B cell (primary cell): Measurements from ENCODE around the gene PFDN1. TPM values are rescaled to one million over a fixed set of nuclear protein-coding genes. Genes with fewer than 3 reads are reported as not detected.

Experiments
- ATAC-seq: fragments of 200-7000 bp; cut with Tn5 transposase; one replicate; pipeline ENCODE4 v1.10.0; 2021; ENCODE audit warnings: low read depth, mild to moderate bottlenecking, moderate number of reproducible peaks, moderate library complexity
- CTCF ChIA-PET: fragments of 350-600 bp; sonication (Branson Sonifier 250); formaldehyde crosslinking; loops from one replicate; lab custom pipeline; 2021; ENCODE audit warnings: antibody characterized with exemption, inconsistent platforms; lab: Charles Lee
- POLR2A ChIA-PET: fragments of 350-600 bp; sonication (Branson Sonifier 250); formaldehyde crosslinking; loops from one replicate; lab custom pipeline; 2021; ENCODE audit warnings: antibody characterized with exemption; lab: Charles Lee
- DNase-seq: peaks from one replicate; pipeline ENCODE4 v3.0.0; 2013
- H2AFZ ChIP-seq: 2 replicates; pipeline ENCODE4 v1.6.1; 2012; ENCODE audit warnings: mild to moderate bottlenecking, low read depth, low read length; ENCODE audit not compliant: insufficient read depth, poor library complexity, severe bottlenecking
- H3K27ac ChIP-seq, 2 donors: 1 replicate in 1 of 2; 2 replicates in 1 of 2; pipeline ENCODE4 v1.5.1; 2012 to 2013; ENCODE audit warnings: low read length in 2 of 2, mild to moderate bottlenecking in 2 of 2, moderate library complexity in 1 of 2
- H3K27me3 ChIP-seq, 4 experiments: fragments of 200-600 bp in 1 of 4; sonication (generic) in 1 of 4; replicated peaks in 1 of 4; 1 replicate in 2 of 4; 2 replicates in 2 of 4; pipeline versions ENCODE4 v1.6.1 to v1.7.0; 2013 to 2016; ENCODE audit warnings: low read length in 3 of 4, mild to moderate bottlenecking in 2 of 4, mixed read lengths in 1 of 4, moderate library complexity in 1 of 4; ENCODE audit not compliant: insufficient read depth in 4 of 4, control insufficient read depth in 3 of 4; ENCODE audit errors: control extremely low read depth in 1 of 4
- H3K36me3 ChIP-seq, 2 experiments: replicated peaks in 1 of 2; 1 replicate in 1 of 2; 2 replicates in 1 of 2; pipeline versions ENCODE4 v1.6.1 to v1.7.1; 2013; ENCODE audit warnings: low read length in 1 of 2; ENCODE audit not compliant: insufficient read depth in 2 of 2, control insufficient read depth in 1 of 2; ENCODE audit errors: control extremely low read depth in 1 of 2, extremely low read depth in 1 of 2
- H3K4me1 ChIP-seq, 2 donors: fragments of 200-600 bp in 1 of 2; sonication (generic) in 1 of 2; 1 replicate in 1 of 2; 2 replicates in 1 of 2; pipeline versions ENCODE4 v1.5.1 to v1.6.1; 2013 to 2017; ENCODE audit warnings: low read length in 2 of 2; ENCODE audit not compliant: control insufficient read depth in 2 of 2, insufficient read depth in 2 of 2
- H3K4me2 ChIP-seq: replicated peaks from 2 replicates; pipeline ENCODE3; 2012; ENCODE audit warnings: mild to moderate bottlenecking, low read depth, low read length; ENCODE audit not compliant: poor library complexity, severe bottlenecking
- H3K4me3 ChIP-seq, 5 experiments: fragments of 200-600 bp in 1 of 5; sonication (generic) in 1 of 5; 1 replicate in 3 of 5; 2 replicates in 2 of 5; pipeline versions ENCODE4 v1.5.1 to v1.7.0; 2011 to 2016; ENCODE audit warnings: low read length in 4 of 5, mild to moderate bottlenecking in 4 of 5, low read depth in 2 of 5, control low read depth in 1 of 5, moderate library complexity in 1 of 5; ENCODE audit not compliant: insufficient read depth in 1 of 5; ENCODE audit errors: control extremely low read depth in 1 of 5, extremely low read depth in 1 of 5
- H3K79me2 ChIP-seq: fragments of 200-600 bp; sonication (generic); one replicate; pipeline ENCODE4 v1.6.0; 2016; ENCODE audit warnings: low read length; ENCODE audit not compliant: control insufficient read depth, insufficient read depth
- H3K9ac ChIP-seq: fragments of 200-600 bp; sonication (generic); 2 replicates; pipeline ENCODE4 v1.6.1; 2017; ENCODE audit warnings: mild to moderate bottlenecking, low read length, moderate library complexity
- H3K9me3 ChIP-seq, 3 donors: one replicate each; pipeline versions ENCODE4 v1.6.1 to v1.7.1; 2013; ENCODE audit warnings: low read length in 2 of 3; ENCODE audit not compliant: control insufficient read depth in 2 of 3, insufficient read depth in 1 of 3; ENCODE audit errors: control extremely low read depth in 1 of 3
- H4K20me1 ChIP-seq: 2 replicates; pipeline ENCODE4 v1.6.0; 2012; ENCODE audit warnings: mild to moderate bottlenecking, low read length; ENCODE audit not compliant: insufficient read depth, control insufficient read depth, poor library complexity, severe bottlenecking
- H3K27ac Mint-ChIP-seq: one replicate; pipeline ENCODE4 v1.8.0; 2021; ENCODE audit warnings: mixed read lengths
- H3K27me3 Mint-ChIP-seq: one replicate; pipeline ENCODE4 v1.8.0; 2021; ENCODE audit warnings: mixed read lengths
- H3K4me1 Mint-ChIP-seq: one replicate; pipeline ENCODE4 v1.8.0; 2021; ENCODE audit warnings: mixed read lengths
- H3K4me3 Mint-ChIP-seq: one replicate; pipeline ENCODE4 v1.8.0; 2021; ENCODE audit warnings: mixed read lengths
- H3K9me3 Mint-ChIP-seq: one replicate; pipeline ENCODE4 v1.8.0; 2022; ENCODE audit warnings: mixed read lengths; ENCODE audit not compliant: insufficient read depth
- EZH2 ChIP-seq: IDR thresholded peaks from 2 replicates; pipeline ENCODE4 v1.6.1; 2012; ENCODE audit warnings: borderline replicate concordance, low read depth, mild to moderate bottlenecking, moderate library complexity, low read length; ENCODE audit not compliant: insufficient read depth, poor library complexity, severe bottlenecking
- WGBS: methylation state at CpG from one replicate; pipeline ENCODE4 v1.1.5; 2013; ENCODE audit warnings: missing lambda C conversion rate; ENCODE audit not compliant: insufficient coverage; 5-methylcytosine and 5-hydroxymethylcytosine counted together
- intact Hi-C: fragments of 100-400 bp; cut with micrococcal nuclease; formaldehyde crosslinking; loops from one replicate; pipeline ENCODE4 v1.10.0; 2022
- polyA plus RNA-seq: library from polyadenylated mRNA; depleted of rRNA; stranded (reverse); fragments of >200 nt; gene quantifications from 2 replicates; pipeline ENCODE4 v1.2.3, GENCODE V29; 2012
- total RNA-seq, 2 donors: library from RNA; stranded (reverse); fragments of 120-200 nt in 1 of 2; gene quantifications; 1 replicate in 1 of 2; 2 replicates in 1 of 2; pipeline versions ENCODE4 v1.2.3 to v1.2.4, GENCODE V29; 2013 to 2022
- TF ChIP-seq, protein P1 (sequence below): fragments of 200-600 bp; IDR thresholded peaks from one replicate; pipeline ENCODE4 v1.8.0; 2022; ENCODE audit warnings: antibody characterized with exemption, mild to moderate bottlenecking

Gene PFDN1
- total and polyA plus RNA-seq, 2 donors (not counting 1 experiment from before 2014, with no cell fraction given): 30.3 to 31.2 TPM

GRCh38 chr5:140205216-140205615, 97.7 kb downstream of the PFDN1 start:
- ChIA-PET CTCF (no interaction called here), POLR2A (no interaction called here)
- Histone ChIP-seq H3K4me2 (no peak overlapping the region), H3K9me3 (no peaks in the 10 kb centered on the region), H3K27me3 (no peaks in the 10 kb centered on the region), H3K4me1 (no peaks in the 10 kb centered on the region), H3K27ac (no peak overlapping the region), H3K79me2 (no peaks in the 10 kb centered on the region), H2AFZ (no peak overlapping the region), H3K4me3 (no peak overlapping the region), H3K9ac (no peak overlapping the region), H4K20me1 (no peaks in the 10 kb centered on the region), H3K36me3 (no peaks in the 10 kb centered on the region)
- ATAC-seq (no peak), DNase-seq (no peak)
- 70% methylated on average over 1 of the region's 2 CpGs for WGBS
- intact Hi-C loops: no loop called here
- Mint-ChIP-seq H3K9me3 (no peaks in the 10 kb centered on the region), H3K4me1 (no peaks in the 10 kb centered on the region), H3K27me3 (no peaks in the 10 kb centered on the region), H3K27ac (no peak overlapping the region), H3K4me3 (no peak overlapping the region)
- no peak for TF ChIP-seq EZH2
- TF ChIP-seq, protein P1, sequence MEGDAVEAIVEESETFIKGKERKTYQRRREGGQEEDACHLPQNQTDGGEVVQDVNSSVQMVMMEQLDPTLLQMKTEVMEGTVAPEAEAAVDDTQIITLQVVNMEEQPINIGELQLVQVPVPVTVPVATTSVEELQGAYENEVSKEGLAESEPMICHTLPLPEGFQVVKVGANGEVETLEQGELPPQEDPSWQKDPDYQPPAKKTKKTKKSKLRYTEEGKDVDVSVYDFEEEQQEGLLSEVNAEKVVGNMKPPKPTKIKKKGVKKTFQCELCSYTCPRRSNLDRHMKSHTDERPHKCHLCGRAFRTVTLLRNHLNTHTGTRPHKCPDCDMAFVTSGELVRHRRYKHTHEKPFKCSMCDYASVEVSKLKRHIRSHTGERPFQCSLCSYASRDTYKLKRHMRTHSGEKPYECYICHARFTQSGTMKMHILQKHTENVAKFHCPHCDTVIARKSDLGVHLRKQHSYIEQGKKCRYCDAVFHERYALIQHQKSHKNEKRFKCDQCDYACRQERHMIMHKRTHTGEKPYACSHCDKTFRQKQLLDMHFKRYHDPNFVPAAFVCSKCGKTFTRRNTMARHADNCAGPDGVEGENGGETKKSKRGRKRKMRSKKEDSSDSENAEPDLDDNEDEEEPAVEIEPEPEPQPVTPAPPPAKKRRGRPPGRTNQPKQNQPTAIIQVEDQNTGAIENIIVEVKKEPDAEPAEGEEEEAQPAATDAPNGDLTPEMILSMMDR: no peak

- H3K4me3 ChIP-seq: no peak overlapping the region
- Mint-ChIP-seq H3K27ac (no peak overlapping the region), H3K4me3 (no peak overlapping the region), H3K27me3 (no peaks in the 10 kb centered on the region), H3K9me3 (peaks cover 1% of the 10 kb centered on the region), H3K4me1 (no peaks in the 10 kb centered on the region)
- H3K79me2 ChIP-seq: no peaks in the 10 kb centered on the region
- POLR2A ChIA-PET: no interaction called here
- H4K20me1 ChIP-seq: no peaks in the 10 kb centered on the region
- no peak overlapping the region for H2AFZ ChIP-seq
- no peaks in the 10 kb centered on the region for H3K27me3 ChIP-seq
- WGBS: no CpG with 5 or more reads among the region's 2 CpGs
- ATAC-seq (no peak), DNase-seq (no peak)
- H3K9me3 ChIP-seq: no peaks in the 10 kb centered on the region
- no peak for TF ChIP-seq EZH2
- TF ChIP-seq, protein P1: no peak
- CTCF ChIA-PET: no interaction called here
- no peak overlapping the region for H3K27ac ChIP-seq
- H3K4me2 ChIP-seq: no peak overlapping the region
- intact Hi-C loops: no loop called here
- no peaks in the 10 kb centered on the region for H3K36me3 ChIP-seq
- H3K4me1 ChIP-seq: no peaks in the 10 kb centered on the region
- H3K9ac ChIP-seq: no peak overlapping the region
These were observed 100.3 kb downstream of the PFDN1 start for GRCh38 chr5:140202610-140203009.
